Measurements from ENCODE around the gene LCLAT1. TPM values are rescaled to one million over a fixed set of nuclear protein-coding genes. Genes with fewer than 3 reads are reported as not detected.

The LCLAT1 gene
- total RNA-seq, 1 experiment from 2014 or later, result 32.9 TPM

DNA sequence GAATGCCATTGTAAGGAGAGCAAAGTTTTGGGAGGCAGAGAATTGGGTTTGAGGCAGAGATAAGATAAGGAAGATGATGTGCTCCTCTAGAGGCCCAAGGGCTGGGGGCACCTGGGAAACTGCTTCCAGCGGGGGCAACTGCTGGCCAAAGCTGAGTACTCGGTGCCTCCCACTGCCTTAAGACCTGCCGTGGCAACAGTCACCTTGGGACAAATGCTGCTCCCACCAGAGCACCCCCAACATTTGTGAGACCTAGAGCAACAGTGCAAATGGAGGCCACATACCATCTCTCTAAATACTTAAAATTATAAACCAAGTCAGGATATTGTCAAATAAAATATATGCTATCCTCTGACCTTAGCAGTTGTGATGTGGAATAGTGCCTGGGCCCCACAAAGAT, 233.1 kb downstream of the LCLAT1 start:
- WGBS (ENCODE audit: extremely low coverage, insufficient read length, low lambda C conversion rate), result no CpG with 5 or more reads among the region's 3 CpGs
- Histone ChIP-seq H4K91ac (ENCODE audit: insufficient read length, low read depth, low read length) (no peak overlapping the region), H4K20me1 (ENCODE audit: control insufficient read depth, insufficient read depth, insufficient read length) (no peaks in the 10 kb centered on the region), H3K9ac (ENCODE audit: extremely low read depth, insufficient read length, low read length) (no peak overlapping the region), H3K9me3 (ENCODE audit: control insufficient read depth, low read depth, low read length) (no peaks in the 10 kb centered on the region), H3K4ac (ENCODE audit: low read depth, low read length) (no peak overlapping the region), H3K14ac (ENCODE audit: insufficient read depth, low read length) (no peak overlapping the region), H3K18ac (ENCODE audit: insufficient read length, low read depth, low read length) (no peak overlapping the region), H2BK5ac (ENCODE audit: insufficient read length, low read length) (no peak overlapping the region), H4K5ac (ENCODE audit: insufficient read length, low read depth, low read length) (no peak overlapping the region), H3K56ac (ENCODE audit: insufficient read length, low read depth, low read length) (no peak overlapping the region), H3K4me1 (ENCODE audit: insufficient read depth, low read length) (no peaks in the 10 kb centered on the region), H2BK12ac (ENCODE audit: insufficient read length, low read depth, low read length) (no peak overlapping the region), H2AK5ac (ENCODE audit: insufficient read length, low read length) (no peak overlapping the region), H3K79me1 (ENCODE audit: insufficient read depth, low read depth, low read length, poor library complexity, severe bottlenecking) (no peaks in the 10 kb centered on the region), H3T11ph (ENCODE audit: low read length) (no peak overlapping the region), H2BK120ac (ENCODE audit: low read depth, low read length, poor library complexity, severe bottlenecking) (no peak overlapping the region), H3K23ac (ENCODE audit: insufficient read length, low read depth, low read length) (no peak overlapping the region), H3K27ac (ENCODE audit: insufficient read length, low read depth, low read length) (no peak overlapping the region), H3K27me3 (ENCODE audit: insufficient read depth, low read length) (no peaks in the 10 kb centered on the region; the same call in 1 of the 2 replicates), H2BK20ac (ENCODE audit: low read depth, low read length, poor library complexity, severe bottlenecking) (no peak overlapping the region), H2BK15ac (ENCODE audit: low read depth, low read length) (no peak overlapping the region), H4K8ac (replicated peaks; ENCODE audit: insufficient read length, low read depth, low read length) (no peak overlapping the region), H3K4me2 (ENCODE audit: insufficient read depth, insufficient read length, low read length) (no peak overlapping the region), H3K23me2 (ENCODE audit: insufficient read length, low read depth, low read length, poor library complexity, severe bottlenecking) (no peaks in the 10 kb centered on the region), H3K79me2 (ENCODE audit: insufficient read depth, low read length) (no peaks in the 10 kb centered on the region), H2AFZ (ENCODE audit: low read length) (no peak overlapping the region)
- DNase-seq, result no peak
- Mint-ChIP-seq H3K9me3 (no peaks in the 10 kb centered on the region), H3K4me1 (no peaks in the 10 kb centered on the region; a peak in 3 of 4 replicates), H3K36me3 (ENCODE audit: insufficient read depth in 1 of 3, low read depth in 3 of 3) (no peaks in the 10 kb centered on the region; a peak in 1 of 7 replicates), H3K4me3 (no peak overlapping the region), H3K27me3 (ENCODE audit: low read depth) (no peaks in the 10 kb centered on the region; the same call in 1 of the 2 replicates), H3K27ac (no peak overlapping the region)
- TF ChIP-seq, protein P1, sequence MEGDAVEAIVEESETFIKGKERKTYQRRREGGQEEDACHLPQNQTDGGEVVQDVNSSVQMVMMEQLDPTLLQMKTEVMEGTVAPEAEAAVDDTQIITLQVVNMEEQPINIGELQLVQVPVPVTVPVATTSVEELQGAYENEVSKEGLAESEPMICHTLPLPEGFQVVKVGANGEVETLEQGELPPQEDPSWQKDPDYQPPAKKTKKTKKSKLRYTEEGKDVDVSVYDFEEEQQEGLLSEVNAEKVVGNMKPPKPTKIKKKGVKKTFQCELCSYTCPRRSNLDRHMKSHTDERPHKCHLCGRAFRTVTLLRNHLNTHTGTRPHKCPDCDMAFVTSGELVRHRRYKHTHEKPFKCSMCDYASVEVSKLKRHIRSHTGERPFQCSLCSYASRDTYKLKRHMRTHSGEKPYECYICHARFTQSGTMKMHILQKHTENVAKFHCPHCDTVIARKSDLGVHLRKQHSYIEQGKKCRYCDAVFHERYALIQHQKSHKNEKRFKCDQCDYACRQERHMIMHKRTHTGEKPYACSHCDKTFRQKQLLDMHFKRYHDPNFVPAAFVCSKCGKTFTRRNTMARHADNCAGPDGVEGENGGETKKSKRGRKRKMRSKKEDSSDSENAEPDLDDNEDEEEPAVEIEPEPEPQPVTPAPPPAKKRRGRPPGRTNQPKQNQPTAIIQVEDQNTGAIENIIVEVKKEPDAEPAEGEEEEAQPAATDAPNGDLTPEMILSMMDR (conservative IDR thresholded peaks at IDR 0.05), result no peak

All from H9 (cell line).